Measurements from ENCODE around the gene FCGR3A.
"Not testable (repeated sequence)": the region's sequence is repeated elsewhere in the genome, so short reads cannot be mapped to it uniquely, and the experiment has no call there.

Gene FCGR3A

GRCh38 chr1:161549652-161550051 lies at the start of gene FCGR3A:
Gene FCGR3A (minus strand): TSS chr1:161549818. CDS start chr1:161549736, 82 bp downstream.
- H3K9ac ChIP-seq (ENCODE audit: low read depth, low read length), result no peak within 1 kb of the TSS
- no peaks in the 10 kb centered on the region for H3K4me1 ChIP-seq (ENCODE audit: control insufficient read depth, insufficient read depth, low read length)
- no peaks in the 10 kb centered on the region for H3K36me3 ChIP-seq (ENCODE audit: control insufficient read depth, insufficient read depth, low read length)
- no peak within 1 kb of the TSS for H3K4me3 ChIP-seq (ENCODE audit: low read depth, low read length)
- no peak within 1 kb of the TSS for H3K27ac ChIP-seq (ENCODE audit: low read depth, low read length)
- H3K9me3 ChIP-seq (ENCODE audit: control insufficient read depth, insufficient read depth, low read length), result no peaks in the 10 kb centered on the region
- H3K27me3 ChIP-seq (ENCODE audit: control insufficient read depth, insufficient read depth, low read length), result no peaks in the 10 kb centered on the region

DNA sequence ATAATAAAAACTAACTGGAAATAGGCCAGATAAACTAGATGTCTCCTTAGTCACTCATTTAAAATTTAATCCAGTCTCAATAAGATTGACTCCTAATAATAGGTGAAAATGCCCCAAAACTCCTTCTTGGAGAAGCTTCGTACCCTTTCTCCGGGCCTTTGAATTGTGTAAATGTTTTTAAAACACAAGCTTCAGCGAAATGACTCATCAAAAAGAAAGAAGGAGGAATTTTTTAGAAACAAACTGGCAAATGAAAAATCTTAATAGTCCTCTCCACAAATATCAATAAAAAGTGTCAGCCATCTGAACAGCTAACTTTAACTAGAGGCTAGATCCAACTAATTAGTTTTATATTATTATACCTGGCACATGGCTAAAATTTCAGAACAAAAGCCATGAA lies 47.5 kb upstream of the FCGR3A start:
- not testable (repeated sequence) for H3K36me3 ChIP-seq (ENCODE audit: control insufficient read depth, insufficient read depth, low read length); H3K27me3 ChIP-seq (ENCODE audit: control insufficient read depth, insufficient read depth, low read length); H3K4me3 ChIP-seq (ENCODE audit: low read depth, low read length); H3K9ac ChIP-seq (ENCODE audit: low read depth, low read length); H3K9me3 ChIP-seq (ENCODE audit: control insufficient read depth, insufficient read depth, low read length); H3K27ac ChIP-seq (ENCODE audit: low read depth, low read length); H3K4me1 ChIP-seq (ENCODE audit: control insufficient read depth, insufficient read depth, low read length)

GRCh38 chr1:161595583-161595982 lies 46.0 kb upstream of the FCGR3A start:
- H3K4me3 ChIP-seq (ENCODE audit: low read depth, low read length); H3K27me3 ChIP-seq (ENCODE audit: control insufficient read depth, insufficient read depth, low read length); H3K9me3 ChIP-seq (ENCODE audit: control insufficient read depth, insufficient read depth, low read length); H3K4me1 ChIP-seq (ENCODE audit: control insufficient read depth, insufficient read depth, low read length); H3K27ac ChIP-seq (ENCODE audit: low read depth, low read length); H3K36me3 ChIP-seq (ENCODE audit: control insufficient read depth, insufficient read depth, low read length); H3K9ac ChIP-seq (ENCODE audit: low read depth, low read length): not testable (repeated sequence)

DNA sequence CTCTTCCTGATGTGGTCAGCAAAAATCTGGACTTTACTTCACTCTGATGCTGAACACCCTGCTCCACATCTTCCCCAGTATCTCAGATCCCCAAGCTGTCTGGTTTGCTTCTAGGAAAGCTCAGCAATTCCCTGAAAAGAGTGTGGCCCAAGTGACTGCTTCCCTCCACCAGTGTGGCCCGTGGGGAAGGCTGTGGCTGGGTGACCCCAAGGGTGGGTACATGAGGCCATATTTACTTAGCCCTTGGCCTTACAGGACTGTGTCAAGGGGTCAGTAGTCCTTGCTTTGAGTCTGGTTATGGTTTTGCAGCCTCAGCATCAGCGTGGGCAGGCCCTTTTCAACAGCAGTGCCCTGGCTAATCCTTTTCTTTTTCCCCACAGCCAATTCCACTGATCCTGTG lies 45.6 kb upstream of the FCGR3A start:
- not testable (repeated sequence) for H3K9me3 ChIP-seq (ENCODE audit: control insufficient read depth, insufficient read depth, low read length); H3K27ac ChIP-seq (ENCODE audit: low read depth, low read length); H3K36me3 ChIP-seq (ENCODE audit: control insufficient read depth, insufficient read depth, low read length); H3K4me3 ChIP-seq (ENCODE audit: low read depth, low read length); H3K9ac ChIP-seq (ENCODE audit: low read depth, low read length); H3K4me1 ChIP-seq (ENCODE audit: control insufficient read depth, insufficient read depth, low read length); H3K27me3 ChIP-seq (ENCODE audit: control insufficient read depth, insufficient read depth, low read length)

DNA sequence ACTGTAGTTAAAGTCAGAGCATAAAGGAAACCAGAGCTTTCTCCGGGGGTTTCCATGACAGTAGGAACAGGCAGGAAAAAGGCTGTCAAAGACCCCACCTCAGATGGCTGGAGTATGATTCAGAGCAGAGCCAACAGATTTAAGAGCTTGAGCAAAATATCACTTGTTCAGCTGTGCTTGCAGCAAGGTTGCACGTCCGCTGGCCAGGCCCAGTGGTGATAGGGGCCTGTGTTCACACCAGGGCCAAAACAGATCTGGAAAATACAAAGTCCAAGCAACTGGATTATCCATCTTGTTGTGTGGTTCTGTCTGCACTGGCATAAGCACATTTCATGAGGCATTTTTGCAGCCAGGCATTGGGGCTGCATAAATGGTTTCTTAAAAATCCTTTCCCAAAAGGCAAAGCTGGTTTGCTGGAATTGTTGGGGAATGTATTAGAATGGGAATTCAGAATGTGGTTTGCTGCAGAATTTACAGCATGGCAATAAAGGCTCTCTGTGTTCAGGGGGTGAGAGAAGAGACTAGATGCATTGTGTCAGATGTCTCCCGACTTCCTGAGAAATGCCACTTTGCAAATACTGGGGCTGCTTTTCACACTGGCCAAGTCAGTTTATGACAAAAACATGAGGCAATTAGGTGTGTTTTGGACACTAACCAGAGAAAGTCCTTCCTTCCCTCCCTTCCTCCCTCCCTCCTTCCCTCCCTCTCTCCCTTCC lies 44.8 kb upstream of the FCGR3A start:
- H3K9ac ChIP-seq (ENCODE audit: low read depth, low read length); H3K27ac ChIP-seq (ENCODE audit: low read depth, low read length); H3K4me1 ChIP-seq (ENCODE audit: control insufficient read depth, insufficient read depth, low read length); H3K4me3 ChIP-seq (ENCODE audit: low read depth, low read length); H3K9me3 ChIP-seq (ENCODE audit: control insufficient read depth, insufficient read depth, low read length); H3K27me3 ChIP-seq (ENCODE audit: control insufficient read depth, insufficient read depth, low read length); H3K36me3 ChIP-seq (ENCODE audit: control insufficient read depth, insufficient read depth, low read length): not testable (repeated sequence)

GRCh38 chr1:161593092-161593755 lies 43.6 kb upstream of the FCGR3A start:
- not testable (repeated sequence) for H3K27ac ChIP-seq (ENCODE audit: low read depth, low read length); H3K36me3 ChIP-seq (ENCODE audit: control insufficient read depth, insufficient read depth, low read length); H3K27me3 ChIP-seq (ENCODE audit: control insufficient read depth, insufficient read depth, low read length); H3K9ac ChIP-seq (ENCODE audit: low read depth, low read length); H3K4me3 ChIP-seq (ENCODE audit: low read depth, low read length); H3K9me3 ChIP-seq (ENCODE audit: control insufficient read depth, insufficient read depth, low read length)
- H3K4me1 ChIP-seq (ENCODE audit: control insufficient read depth, insufficient read depth, low read length), result peaks cover 12% of the 10 kb centered on the region; the same call in 1 of the 2 replicates

DNA sequence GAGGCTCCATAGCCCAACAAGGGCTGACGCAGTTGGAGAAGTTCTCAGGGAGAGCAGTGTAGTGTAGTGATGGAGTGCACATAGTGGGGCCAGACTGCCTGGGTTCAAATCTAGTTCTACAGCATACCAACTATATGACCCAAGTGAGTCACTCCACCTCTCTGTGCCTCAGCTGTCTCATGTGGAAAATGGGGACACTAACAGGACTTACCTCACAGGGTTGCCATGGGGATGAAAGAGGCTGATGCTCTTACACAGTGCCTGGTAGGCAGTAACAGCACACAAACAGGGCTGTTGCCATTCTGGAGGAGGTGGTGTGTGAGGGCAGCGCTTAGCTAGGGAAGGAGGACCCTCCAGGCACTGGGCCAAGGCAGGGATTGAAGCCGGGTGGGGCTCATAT lies 43.0 kb upstream of the FCGR3A start:
- H3K9ac ChIP-seq (ENCODE audit: low read depth, low read length); H3K27ac ChIP-seq (ENCODE audit: low read depth, low read length); H3K9me3 ChIP-seq (ENCODE audit: control insufficient read depth, insufficient read depth, low read length); H3K36me3 ChIP-seq (ENCODE audit: control insufficient read depth, insufficient read depth, low read length); H3K27me3 ChIP-seq (ENCODE audit: control insufficient read depth, insufficient read depth, low read length); H3K4me3 ChIP-seq (ENCODE audit: low read depth, low read length): not testable (repeated sequence)
- H3K4me1 ChIP-seq (ENCODE audit: control insufficient read depth, insufficient read depth, low read length), result peaks cover 12% of the 10 kb centered on the region; the same call in 1 of the 2 replicates

- H3K4me1 ChIP-seq (ENCODE audit: control insufficient read depth, insufficient read depth, low read length); H3K9ac ChIP-seq (ENCODE audit: low read depth, low read length); H3K27ac ChIP-seq (ENCODE audit: low read depth, low read length); H3K36me3 ChIP-seq (ENCODE audit: control insufficient read depth, insufficient read depth, low read length); H3K9me3 ChIP-seq (ENCODE audit: control insufficient read depth, insufficient read depth, low read length); H3K4me3 ChIP-seq (ENCODE audit: low read depth, low read length); H3K27me3 ChIP-seq (ENCODE audit: control insufficient read depth, insufficient read depth, low read length): not testable (repeated sequence)
These were observed 40.3 kb upstream of the FCGR3A start for GRCh38 chr1:161589920-161590319.

DNA sequence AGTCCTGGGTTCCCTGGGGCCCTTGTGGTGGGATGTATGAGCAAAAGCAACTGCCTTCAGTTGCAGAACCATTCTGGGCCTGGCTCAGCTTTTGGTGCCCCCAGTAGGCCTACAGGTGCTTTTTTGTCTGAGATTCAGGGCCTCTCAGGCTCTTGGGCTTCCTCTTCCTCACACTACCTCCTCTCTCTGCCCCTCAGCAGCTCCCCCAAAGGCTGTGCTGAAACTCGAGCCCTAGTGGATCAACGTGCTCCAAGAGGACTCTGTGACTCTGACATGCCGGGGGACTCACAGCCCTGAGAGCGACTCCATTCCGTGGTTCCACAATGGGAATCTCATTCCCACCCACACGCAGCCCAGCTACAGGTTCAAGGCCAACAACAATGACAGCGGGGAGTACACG lies 39.7 kb upstream of the FCGR3A start:
- H3K9ac ChIP-seq (ENCODE audit: low read depth, low read length); H3K27ac ChIP-seq (ENCODE audit: low read depth, low read length); H3K27me3 ChIP-seq (ENCODE audit: control insufficient read depth, insufficient read depth, low read length); H3K36me3 ChIP-seq (ENCODE audit: control insufficient read depth, insufficient read depth, low read length); H3K9me3 ChIP-seq (ENCODE audit: control insufficient read depth, insufficient read depth, low read length); H3K4me3 ChIP-seq (ENCODE audit: low read depth, low read length); H3K4me1 ChIP-seq (ENCODE audit: control insufficient read depth, insufficient read depth, low read length): not testable (repeated sequence)

- H3K27ac ChIP-seq (ENCODE audit: low read depth, low read length); H3K9ac ChIP-seq (ENCODE audit: low read depth, low read length); H3K9me3 ChIP-seq (ENCODE audit: control insufficient read depth, insufficient read depth, low read length); H3K36me3 ChIP-seq (ENCODE audit: control insufficient read depth, insufficient read depth, low read length); H3K4me1 ChIP-seq (ENCODE audit: control insufficient read depth, insufficient read depth, low read length); H3K27me3 ChIP-seq (ENCODE audit: control insufficient read depth, insufficient read depth, low read length); H3K4me3 ChIP-seq (ENCODE audit: low read depth, low read length): not testable (repeated sequence)
These were observed 39.0 kb upstream of the FCGR3A start for GRCh38 chr1:161588596-161588995.

DNA sequence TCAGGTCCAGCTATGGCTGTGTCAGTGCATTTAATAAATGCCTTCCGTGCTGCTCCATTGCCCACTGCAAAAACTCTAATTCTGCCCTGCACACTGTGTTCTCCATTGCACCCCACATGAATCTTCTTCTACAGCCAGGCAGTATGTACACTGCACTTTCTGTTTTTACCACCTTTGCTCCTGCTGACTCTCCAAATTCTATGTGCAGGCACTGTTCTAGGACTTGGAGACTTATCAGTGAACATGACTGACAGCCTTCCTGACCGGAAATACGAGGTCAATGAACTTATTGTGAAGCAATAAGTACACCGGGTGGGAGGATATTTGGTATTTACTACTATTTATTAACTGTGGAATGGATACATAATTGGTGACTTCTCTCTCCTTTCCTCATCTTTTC lies 33.3 kb upstream of the FCGR3A start:
- H3K36me3 ChIP-seq (ENCODE audit: control insufficient read depth, insufficient read depth, low read length); H3K9ac ChIP-seq (ENCODE audit: low read depth, low read length): not testable (repeated sequence)

More for the DNA sequence above, 33.3 kb upstream of the FCGR3A start:
- H3K27me3 ChIP-seq (ENCODE audit: control insufficient read depth, insufficient read depth, low read length); H3K4me3 ChIP-seq (ENCODE audit: low read depth, low read length); H3K27ac ChIP-seq (ENCODE audit: low read depth, low read length); H3K9me3 ChIP-seq (ENCODE audit: control insufficient read depth, insufficient read depth, low read length); H3K4me1 ChIP-seq (ENCODE audit: control insufficient read depth, insufficient read depth, low read length): not testable (repeated sequence)
